Measurements from ENCODE around the gene EP400. TPM values are rescaled to one million over a fixed set of nuclear protein-coding genes. Genes with fewer than 3 reads are reported as not detected.

Gene EP400
- total and polyA plus RNA-seq, 2 experiments from 2014 or later = 10.3 to 12.3 TPM

DNA sequence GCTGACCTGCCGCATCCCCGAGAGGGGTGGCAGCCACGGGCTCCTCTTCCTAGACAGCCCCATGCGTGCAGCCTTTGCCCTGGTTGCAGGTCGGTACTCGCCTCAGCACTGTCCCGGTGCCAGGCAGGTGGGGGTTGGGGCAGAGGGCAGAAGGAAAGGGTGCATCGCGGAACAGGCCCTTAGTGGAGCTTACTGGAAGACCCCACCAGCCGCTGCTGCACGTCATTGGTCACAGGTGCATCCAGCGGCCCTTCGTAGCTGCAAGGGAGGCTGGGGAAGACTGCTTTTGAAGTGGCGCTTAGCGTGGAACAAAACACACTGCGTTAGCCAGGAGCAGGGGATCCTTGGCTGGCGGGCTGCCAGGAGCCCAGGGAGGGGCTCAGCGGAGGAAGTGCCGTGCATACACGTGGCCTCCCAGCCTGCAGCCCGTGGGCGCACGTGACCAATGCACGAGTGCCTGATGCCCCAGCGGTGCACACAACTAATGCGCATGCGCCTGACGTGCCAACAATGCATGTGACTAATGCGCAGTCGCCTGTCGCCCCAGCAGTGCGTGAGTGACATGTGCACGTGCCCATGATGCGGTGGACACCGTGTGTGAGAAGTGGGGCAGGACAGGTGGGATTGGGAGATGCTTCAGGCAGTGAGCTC, 5.0 kb upstream of the EP400 start:
- no peaks in the 10 kb centered on the region for H3K9me2 ChIP-seq (replicated peaks; ENCODE audit: insufficient read depth)
- H3K4me2 ChIP-seq = no peak overlapping the region
- H3K36me3 ChIP-seq (replicated peaks; ENCODE audit: insufficient read depth, low read depth) = no peaks in the 10 kb centered on the region
- WGBS (ENCODE audit: low lambda C conversion rate, missing lambda C conversion rate) = 97% methylated on average over 35 of the region's 35 CpGs
- H2AFZ ChIP-seq = no peak overlapping the region
- H3K27me3 ChIP-seq = no peaks in the 10 kb centered on the region
- no peaks in the 10 kb centered on the region for H3K9me3 ChIP-seq (ENCODE audit: low read depth)
- no peak for TF ChIP-seq EZH2phosphoT487 (IDR thresholded peaks at IDR 0.05; ENCODE audit: low read depth, severe bottlenecking, unreplicated experiment)
- TF ChIP-seq, protein P1, sequence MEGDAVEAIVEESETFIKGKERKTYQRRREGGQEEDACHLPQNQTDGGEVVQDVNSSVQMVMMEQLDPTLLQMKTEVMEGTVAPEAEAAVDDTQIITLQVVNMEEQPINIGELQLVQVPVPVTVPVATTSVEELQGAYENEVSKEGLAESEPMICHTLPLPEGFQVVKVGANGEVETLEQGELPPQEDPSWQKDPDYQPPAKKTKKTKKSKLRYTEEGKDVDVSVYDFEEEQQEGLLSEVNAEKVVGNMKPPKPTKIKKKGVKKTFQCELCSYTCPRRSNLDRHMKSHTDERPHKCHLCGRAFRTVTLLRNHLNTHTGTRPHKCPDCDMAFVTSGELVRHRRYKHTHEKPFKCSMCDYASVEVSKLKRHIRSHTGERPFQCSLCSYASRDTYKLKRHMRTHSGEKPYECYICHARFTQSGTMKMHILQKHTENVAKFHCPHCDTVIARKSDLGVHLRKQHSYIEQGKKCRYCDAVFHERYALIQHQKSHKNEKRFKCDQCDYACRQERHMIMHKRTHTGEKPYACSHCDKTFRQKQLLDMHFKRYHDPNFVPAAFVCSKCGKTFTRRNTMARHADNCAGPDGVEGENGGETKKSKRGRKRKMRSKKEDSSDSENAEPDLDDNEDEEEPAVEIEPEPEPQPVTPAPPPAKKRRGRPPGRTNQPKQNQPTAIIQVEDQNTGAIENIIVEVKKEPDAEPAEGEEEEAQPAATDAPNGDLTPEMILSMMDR (IDR thresholded peaks at IDR 0.05; ENCODE audit: poor library complexity) = no peak
- no peak for TF ChIP-seq EZH2 (IDR thresholded peaks at IDR 0.05; ENCODE audit: borderline replicate concordance)
- no peak overlapping the region for H3K4me3 ChIP-seq
- no peak overlapping the region for H3K27ac ChIP-seq
- H3K4me1 ChIP-seq (ENCODE audit: insufficient read depth) = no peaks in the 10 kb centered on the region
- DNase-seq (ENCODE audit: low spot score) = no peak
- no peaks in the 10 kb centered on the region for H3K79me2 ChIP-seq
- no peaks in the 10 kb centered on the region for H4K20me1 ChIP-seq (ENCODE audit: insufficient read depth, poor library complexity, severe bottlenecking)

DNA sequence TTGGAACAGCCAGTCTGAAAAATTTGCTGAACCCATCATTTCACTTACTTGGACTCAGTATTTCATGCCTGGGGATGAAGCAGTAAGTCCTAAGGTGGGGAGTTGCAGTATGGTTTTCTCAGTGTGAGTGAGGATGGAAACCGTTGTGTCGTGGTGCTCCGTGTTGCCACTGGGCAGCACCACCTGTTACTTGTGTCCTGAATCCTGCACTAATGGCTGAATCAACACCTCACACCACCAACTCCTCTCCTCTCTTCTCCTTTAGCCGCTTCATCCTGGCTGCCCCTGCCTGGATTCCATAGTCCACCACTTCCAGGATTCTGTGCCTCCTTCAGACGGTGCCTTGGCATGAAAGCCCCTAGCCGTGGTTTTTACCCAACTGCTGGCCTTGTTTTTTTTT, 3.0 kb upstream of the EP400 start:
- no peaks in the 10 kb centered on the region for H3K27me3 ChIP-seq
- peaks cover 3% of the 10 kb centered on the region for H3K4me1 ChIP-seq (ENCODE audit: insufficient read depth)
- WGBS (ENCODE audit: low lambda C conversion rate, missing lambda C conversion rate) = 83% methylated on average over 6 of the region's 6 CpGs
- H3K79me2 ChIP-seq = peaks cover 14% of the 10 kb centered on the region
- peaks cover 6% of the 10 kb centered on the region for H4K20me1 ChIP-seq (ENCODE audit: insufficient read depth, poor library complexity, severe bottlenecking)
- no peak for DNase-seq (ENCODE audit: low spot score)
- no peaks in the 10 kb centered on the region for H3K9me3 ChIP-seq (ENCODE audit: low read depth)
- TF ChIP-seq, protein P1 (IDR thresholded peaks at IDR 0.05; ENCODE audit: poor library complexity) = no peak
- TF ChIP-seq EZH2 (IDR thresholded peaks at IDR 0.05; ENCODE audit: borderline replicate concordance) = no peak
- no peak for TF ChIP-seq EZH2phosphoT487 (IDR thresholded peaks at IDR 0.05; ENCODE audit: low read depth, severe bottlenecking, unreplicated experiment)
- H2AFZ ChIP-seq = no peak overlapping the region
- no peak overlapping the region for H3K4me3 ChIP-seq
- no peak overlapping the region for H3K4me2 ChIP-seq
- no peaks in the 10 kb centered on the region for H3K9me2 ChIP-seq (replicated peaks; ENCODE audit: insufficient read depth)
- H3K36me3 ChIP-seq (replicated peaks; ENCODE audit: insufficient read depth, low read depth) = no peaks in the 10 kb centered on the region
- H3K27ac ChIP-seq = no peak overlapping the region

DNA sequence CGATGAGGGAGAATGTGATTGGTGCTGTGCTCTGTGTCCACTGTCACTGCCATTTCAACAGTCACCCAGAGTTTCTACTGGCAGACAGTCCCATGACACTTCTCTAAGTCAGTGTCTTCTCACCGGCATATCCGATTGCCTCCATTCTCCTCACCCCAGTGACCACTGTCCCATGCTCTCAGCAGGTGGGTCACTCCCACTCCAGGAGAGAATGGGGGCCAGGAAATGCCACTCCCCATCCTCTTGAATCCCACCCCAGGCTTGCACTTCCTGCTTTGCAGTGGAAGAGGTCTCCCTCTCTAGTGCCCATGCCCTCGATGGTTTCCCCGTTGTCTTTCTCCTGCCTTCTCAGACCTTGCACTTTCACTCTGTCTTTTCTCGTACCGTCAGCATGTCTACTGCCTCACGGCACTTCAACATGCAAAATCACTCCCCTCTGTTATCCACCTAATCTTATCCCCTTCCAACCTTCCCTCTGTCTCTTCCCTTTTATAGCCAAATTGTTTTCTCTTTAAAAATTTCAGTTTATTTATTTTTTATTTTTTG, 2.2 kb upstream of the EP400 start:
- Histone ChIP-seq H3K27ac (no peak overlapping the region), H3K4me2 (no peak overlapping the region), H3K9me2 (replicated peaks; ENCODE audit: insufficient read depth) (no peaks in the 10 kb centered on the region), H3K79me2 (peaks cover 22% of the 10 kb centered on the region), H3K9me3 (ENCODE audit: low read depth) (no peaks in the 10 kb centered on the region), H3K27me3 (no peaks in the 10 kb centered on the region), H3K4me1 (ENCODE audit: insufficient read depth) (peaks cover 3% of the 10 kb centered on the region), H2AFZ (no peak overlapping the region), H3K4me3 (no peak overlapping the region), H3K36me3 (replicated peaks; ENCODE audit: insufficient read depth, low read depth) (no peaks in the 10 kb centered on the region), H4K20me1 (ENCODE audit: insufficient read depth, poor library complexity, severe bottlenecking) (peaks cover 10% of the 10 kb centered on the region)
- no peak for TF ChIP-seq EZH2phosphoT487 (IDR thresholded peaks at IDR 0.05; ENCODE audit: low read depth, severe bottlenecking, unreplicated experiment)
- TF ChIP-seq EZH2 (IDR thresholded peaks at IDR 0.05; ENCODE audit: borderline replicate concordance) = no peak
- TF ChIP-seq, protein P1 (IDR thresholded peaks at IDR 0.05; ENCODE audit: poor library complexity) = no peak
- WGBS (ENCODE audit: low lambda C conversion rate, missing lambda C conversion rate) = 67% methylated on average over 8 of the region's 8 CpGs
- DNase-seq (ENCODE audit: low spot score) = no peak
